Pancreas (tissue), 10 donors: ENCODE results near the gene SIX5. TPM values are rescaled to one million over a fixed set of nuclear protein-coding genes. Genes with fewer than 3 reads are reported as not detected.

Experiments used
- ATAC-seq, 4 donors: fragments of 200-7000 bp; cut with Tn5 transposase; one replicate each; pipeline versions ENCODE4 v1.8.0 to v1.9.1; 2020; ENCODE audit warnings: mild to moderate bottlenecking in 4 of 4, moderate library complexity in 4 of 4
- DNase-seq, 6 donors: peaks; one replicate each; pipeline ENCODE4 v3.0.0-alpha.2; 2020
- FAIRE-seq: peaks from 2 replicates; lab custom pipeline; 2012; peaks lifted over from hg19 to GRCh38; lab: Jason Lieb, UNC
- H3K27ac ChIP-seq, 4 donors: fragments of 200-600 bp; sonication (generic); 1 replicate in 3 of 4; 2 replicates in 1 of 4; pipeline versions ENCODE4 v1.5.0 to v1.8.0; 2020
- H3K27me3 ChIP-seq, 4 donors: fragments of 200-600 bp; one replicate each; pipeline ENCODE4 v1.8.0; 2021
- H3K36me3 ChIP-seq, 3 donors: fragments of 200-600 bp; sonication (generic) in 1 of 3; one replicate each; pipeline versions ENCODE4 v1.5.0 to v1.8.0; 2020 to 2021
- H3K4me1 ChIP-seq, 3 donors: fragments of 200-600 bp; one replicate each; pipeline ENCODE4 v1.8.0; 2021
- H3K4me3 ChIP-seq, 4 donors: fragments of 200-600 bp; sonication (generic) in 2 of 4; one replicate each; pipeline versions ENCODE4 v1.5.0 to v1.8.0; 2020 to 2021
- H3K9me3 ChIP-seq, 4 donors: fragments of 200-600 bp; one replicate each; pipeline ENCODE4 v1.8.0; 2021
- CTCF ChIP-seq, 4 donors: fragments of 200-600 bp; sonication (generic) in 3 of 4; IDR thresholded peaks; one replicate each; pipeline versions ENCODE4 v1.5.0 to v1.8.0; 2021; ENCODE audit warnings: antibody characterized with exemption in 4 of 4
- WGBS, 2 donors: extraction: QIAGEN DNeasy Blood & Tissue Kit; methylation state at CpG; one replicate each; pipeline ENCODE4 v1.1.7; 2013; 5-methylcytosine and 5-hydroxymethylcytosine counted together
- intact Hi-C, 3 donors: fragments of 100-400 bp; cut with DNase I; formaldehyde crosslinking; loops; one replicate each; pipeline versions ENCODE4 v1.11.1 to v1.14.2; 2022
- polyA plus RNA-seq, 2 donors: library from polyadenylated mRNA; stranded (reverse); fragments of 200-250 nt; gene quantifications; one replicate each; pipeline ENCODE4 v1.2.3, GENCODE V29; 2013
- total RNA-seq, 6 donors: library from RNA; stranded (reverse); fragmentation: NEBNext Ultra II Directional in 4 of 6; extraction: Animal tissue kit (Norgen Biotek cat#: 25700) in 4 of 6; gene quantifications; one replicate each; pipeline versions ENCODE4 v1.2.1 to v1.2.4, GENCODE V29; 2021 to 2023
- donor health status: healthy with polysubstance abuse.
- donor health status: DM: no; HTN: no; CAD: no; lungs with moderate emphysema.
- donor health status: DM: no; HTN: no; CAD: no.
- donor health status: control.
- donor health status: control.
- donor health status: Bipolar disorder and iron deficiency.
- donor health status: DM: yes; HTN: yes; CAD: no.
- donor health status: DM: no; HTN: no; CAD: no.
- donor health status: DM: no; HTN: no; CAD: no.
- donor health status: DM: yes; HTN: yes; CAD: no.

SIX5 gene
- total and polyA plus RNA-seq, 8 donors: 18.7 to 42.5 (median 28.0) TPM

GRCh38 chr19:45747513-45747912, 21.5 kb downstream of the SIX5 start:
- Histone ChIP-seq H3K4me1 (no peaks in the 10 kb centered on the region), H3K27ac (no peak overlapping the region), H3K27me3 (no peaks in the 10 kb centered on the region), H3K4me3 (no peak overlapping the region), H3K36me3 (no peaks in the 10 kb centered on the region), H3K9me3 (no peaks in the 10 kb centered on the region)
- intact Hi-C loops: no loop called here
- ATAC-seq (no peak), FAIRE-seq (no peak), DNase-seq (no peak)
- 70 to 71% methylated on average over 5 of the region's 5 CpGs for WGBS, 2 donors
- no peak for TF ChIP-seq CTCF (IDR thresholded peaks at IDR 0.05)

GRCh38 chr19:45746866-45747265, 22.2 kb downstream of the SIX5 start:
- no peaks in the 10 kb centered on the region for H3K36me3 ChIP-seq
- no peak overlapping the region for H3K4me3 ChIP-seq
- no peaks in the 10 kb centered on the region for H3K27me3 ChIP-seq
- H3K9me3 ChIP-seq: no peaks in the 10 kb centered on the region
- FAIRE-seq (no peak), ATAC-seq (no peak), DNase-seq (no peak)
- 65 to 75% methylated on average over 5 of the region's 5 CpGs for WGBS, 2 donors
- intact Hi-C loops: no loop called here
- no peaks in the 10 kb centered on the region for H3K4me1 ChIP-seq
- no peak for TF ChIP-seq CTCF (IDR thresholded peaks at IDR 0.05)
- no peak overlapping the region for H3K27ac ChIP-seq

- no peak overlapping the region for H3K4me3 ChIP-seq
- FAIRE-seq (no peak), ATAC-seq (no peak), DNase-seq (no peak)
- H3K9me3 ChIP-seq: no peaks in the 10 kb centered on the region
- H3K36me3 ChIP-seq: no peaks in the 10 kb centered on the region
- H3K4me1 ChIP-seq: no peaks in the 10 kb centered on the region
- intact Hi-C loops: no loop called here
- no peak for TF ChIP-seq CTCF (IDR thresholded peaks at IDR 0.05)
- no peaks in the 10 kb centered on the region for H3K27me3 ChIP-seq
- 87 to 95% methylated on average over 6 of the region's 6 CpGs for WGBS, 2 donors
- H3K27ac ChIP-seq: no peak overlapping the region
Observed at GRCh38 chr19:45745606-45746005, 23.4 kb downstream of the SIX5 start.

GRCh38 chr19:45742969-45743368, 26.1 kb downstream of the SIX5 start:
- WGBS, 2 donors: 70 to 71% methylated on average over 4 of the region's 4 CpGs
- intact Hi-C loops: no loop called here
- ATAC-seq (no peak), FAIRE-seq (no peak), DNase-seq (no peak)
- Histone ChIP-seq H3K27ac (no peak overlapping the region), H3K27me3 (no peaks in the 10 kb centered on the region), H3K9me3 (no peaks in the 10 kb centered on the region), H3K4me3 (no peak overlapping the region), H3K4me1 (no peaks in the 10 kb centered on the region), H3K36me3 (no peaks in the 10 kb centered on the region)
- TF ChIP-seq CTCF (IDR thresholded peaks at IDR 0.05): no peak

GRCh38 chr19:45739498-45740439, 29.3 kb downstream of the SIX5 start:
- intact Hi-C loops: no loop called here
- no peak overlapping the region for H3K4me3 ChIP-seq
- no peaks in the 10 kb centered on the region for H3K9me3 ChIP-seq
- TF ChIP-seq CTCF (IDR thresholded peaks at IDR 0.05): no peak
- no peak overlapping the region for H3K27ac ChIP-seq
- ATAC-seq (no peak), DNase-seq (no peak), FAIRE-seq (no peak)
- H3K36me3 ChIP-seq: no peaks in the 10 kb centered on the region
- no peaks in the 10 kb centered on the region for H3K4me1 ChIP-seq
- no peaks in the 10 kb centered on the region for H3K27me3 ChIP-seq
- 75 to 87% methylated on average over 10 of the region's 10 CpGs for WGBS, 2 donors
